HEK293 (cell line): ENCODE results near the gene CCT6B.
A peak's percentile ranks its signal among the peaks of the same experiment; 100 is the strongest.

ENCODE experiments used
- CTCF ChIA-PET: fragments of 350-600 bp; formaldehyde crosslinking; extraction: SDS; loops from one replicate; lab custom pipeline; 2021; ENCODE audit warnings: antibody characterized with exemption; lab: Yijun Ruan, JAX
- POLR2A ChIA-PET: fragments of 300-600 bp; formaldehyde crosslinking; extraction: SDS; loops from one replicate; lab custom pipeline; 2020; ENCODE audit warnings: antibody characterized with exemption, inconsistent platforms; lab: Yijun Ruan, JAX
- H3K27ac ChIP-seq: fragments of 200-500 bp; sonication (Bioruptor generic); 2 replicates; pipeline ENCODE4 v1.5.1; 2014; ENCODE audit warnings: low read depth, low read length, control low read depth, inconsistent platforms; ENCODE audit errors: extremely low read depth
- H3K36me3 ChIP-seq, 2 experiments: fragments of 200-500 bp in 1 of 2; sonication (Bioruptor generic) in 1 of 2; 1 replicate in 1 of 2; 2 replicates in 1 of 2; pipeline ENCODE4 v1.5.1; 2014 to 2017; ENCODE audit warnings: inconsistent platforms in 2 of 2, low read length in 2 of 2; ENCODE audit not compliant: control insufficient read depth in 2 of 2, insufficient read depth in 1 of 2
- H3K4me1 ChIP-seq: fragments of 200-500 bp; sonication (Bioruptor generic); 2 replicates; pipeline ENCODE4 v1.5.1; 2014; ENCODE audit warnings: mild to moderate bottlenecking, low read length, inconsistent platforms; ENCODE audit not compliant: control insufficient read depth, insufficient read depth
- H3K4me3 ChIP-seq: 2 replicates; pipeline ENCODE4 v1.5.1; 2011; ENCODE audit warnings: low read depth, mild to moderate bottlenecking, control low read depth, low read length, moderate library complexity
- H3K9me3 ChIP-seq: fragments of 200-500 bp; sonication (Bioruptor generic); 2 replicates; pipeline ENCODE4 v1.5.1; 2014; ENCODE audit warnings: low read depth, low read length, inconsistent platforms; ENCODE audit not compliant: control insufficient read depth, insufficient read depth
- KLF16 ChIP-seq: fragments of 450-650 bp; formaldehyde crosslinking; IDR thresholded peaks from 2 replicates; pipeline ENCODE4 v1.5.1; 2017; ENCODE audit warnings: missing biosample characterization, missing genetic modification characterization
- PATZ1 ChIP-seq: fragments of 450-650 bp; formaldehyde crosslinking; IDR thresholded peaks from 2 replicates; pipeline ENCODE4 v1.5.1; 2016; ENCODE audit warnings: missing biosample characterization, missing genetic modification characterization
- REST ChIP-seq: fragments of 450-650 bp; formaldehyde crosslinking; IDR thresholded peaks from 2 replicates; pipeline ENCODE4 v1.5.1; 2016; ENCODE audit warnings: missing biosample characterization, missing genetic modification characterization
- ZBTB11 ChIP-seq: fragments of 450-650 bp; formaldehyde crosslinking; conservative IDR thresholded peaks from 2 replicates; pipeline ENCODE4 v1.5.1; 2016; ENCODE audit warnings: low read depth, missing biosample characterization, missing genetic modification characterization
- ZNF112 ChIP-seq: fragments of 450-650 bp; formaldehyde crosslinking; IDR thresholded peaks from 2 replicates; pipeline ENCODE4 v1.5.0; 2017; ENCODE audit warnings: missing biosample characterization, missing genetic modification characterization
- ZNF398 ChIP-seq: fragments of 450-650 bp; formaldehyde crosslinking; IDR thresholded peaks from 2 replicates; pipeline ENCODE4 v1.5.1; 2017; ENCODE audit warnings: missing biosample characterization, missing genetic modification characterization
- ZNF677 ChIP-seq: fragments of 450-650 bp; IDR thresholded peaks from 2 replicates; pipeline ENCODE4 v1.5.0; 2018; ENCODE audit warnings: missing biosample characterization, mild to moderate bottlenecking, missing genetic modification characterization, moderate library complexity
- ZSCAN5A ChIP-seq: fragments of 450-650 bp; formaldehyde crosslinking; IDR thresholded peaks from 2 replicates; pipeline ENCODE4 v1.5.1; 2016; ENCODE audit warnings: missing biosample characterization, missing genetic modification characterization

The CCT6B gene

GRCh38 chr17:34899643-34900291, 61.5 kb downstream of the CCT6B start:
- no peak overlapping the region for H3K27ac ChIP-seq
- no peaks in the 10 kb centered on the region for H3K9me3 ChIP-seq
- POLR2A ChIA-PET: no interaction called here
- CTCF ChIA-PET: interaction anchor here (0.7 kb wide), 1 partner anchor 22 kb away, joined by 3 read pairs; no protein-coding TSS in a partner anchor
- H3K4me3 ChIP-seq: no peak overlapping the region
- no peaks in the 10 kb centered on the region for H3K36me3 ChIP-seq
- TF ChIP-seq ZSCAN5A (no peak), ZNF398 (tag by site-specific recombination) (no peak), ZNF677 (tag by site-specific recombination) (no peak), ZBTB11 (tag by site-specific recombination) (no peak), KLF16 (tag by site-specific recombination) (no peak)
- no peaks in the 10 kb centered on the region for H3K4me1 ChIP-seq

GRCh38 chr17:34895383-34895782, 65.9 kb downstream of the CCT6B start:
- ChIA-PET CTCF (interaction anchor here (0.6 to 1.5 kb wide), 3 partner anchors 8 to 353 kb away, joined by 3 to 5 read pairs (median 4); no protein-coding TSS in a partner anchor), POLR2A (no interaction called here)
- H3K4me3 ChIP-seq: no peak overlapping the region
- no peaks in the 10 kb centered on the region for H3K9me3 ChIP-seq
- no peaks in the 10 kb centered on the region for H3K36me3 ChIP-seq
- no peaks in the 10 kb centered on the region for H3K4me1 ChIP-seq
- H3K27ac ChIP-seq: no peak overlapping the region
- TF ChIP-seq PATZ1: no peak
- TF ChIP-seq ZNF112 (tag by site-specific recombination): no peak
- TF ChIP-seq REST (tag by site-specific recombination): peak; percentile 92
